ENCODE measurements around the gene ZNF430.

- no peak for TF ChIP-seq SP1 (CRISPR knock-in tag; conservative IDR thresholded peaks at IDR 0.05)
- no peak for TF ChIP-seq CTCF (IDR thresholded peaks at IDR 0.05)
- no peak for TF ChIP-seq ZNF416 (CRISPR knock-in tag; IDR thresholded peaks at IDR 0.05)
- TF ChIP-seq AR (CRISPR knock-in tag; IDR thresholded peaks at IDR 0.05) = no peak
- no peak for TF ChIP-seq USF2 (CRISPR knock-in tag; IDR thresholded peaks at IDR 0.05)
- TF ChIP-seq OVOL2 (CRISPR knock-in tag; IDR thresholded peaks at IDR 0.05; ENCODE audit: borderline replicate concordance) = no peak
- TF ChIP-seq ZBTB21 (CRISPR knock-in tag; IDR thresholded peaks at IDR 0.05; ENCODE audit: borderline replicate concordance) = no peak
- no peak for TF ChIP-seq ZNF121 (CRISPR knock-in tag; IDR thresholded peaks at IDR 0.05)
These were observed 63.9 kb downstream of the ZNF430 start for GRCh38 chr19:21084343-21084742.

Measured in WTC11 (cell line).